Body of pancreas (tissue), 4 donors: ENCODE data around the gene OR2A12.

Experiments used
- POLR2A ChIP-seq, 3 donors: fragments of 450-650 bp; IDR thresholded peaks; one replicate each; pipeline ENCODE4 v1.6.1; 2016; ENCODE audit warnings: antibody characterized with exemption in 3 of 3, mild to moderate bottlenecking in 2 of 3
- TF ChIP-seq, protein P1 (sequence below), 7 experiments: fragments of 450-650 bp in 4 of 7; fragments of 200-600 bp in 3 of 7; sonication (generic) in 3 of 7; IDR thresholded peaks; one replicate each; pipeline ENCODE4 v1.5.1; 2016 to 2019; ENCODE audit warnings: antibody characterized with exemption in 7 of 7

DNA sequence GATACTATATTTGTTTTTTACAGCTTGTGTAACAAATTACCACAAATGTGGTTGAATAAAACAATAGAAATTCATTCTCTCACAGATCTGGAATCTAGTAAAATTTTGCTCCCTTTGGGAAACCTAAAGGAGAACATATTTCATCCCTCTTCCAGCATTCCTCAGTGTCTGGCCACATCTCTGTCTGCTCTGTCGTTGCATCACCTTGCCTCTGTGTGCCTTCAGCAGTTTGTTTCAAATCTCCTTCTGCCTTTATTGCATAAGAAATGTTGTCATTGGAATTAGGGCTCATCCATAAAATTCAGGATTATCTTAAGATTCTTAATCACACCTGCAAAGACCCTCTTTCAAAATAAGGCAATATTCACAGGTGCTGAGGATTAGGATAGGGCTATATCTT is 51.4 kb downstream of the OR2A12 start:
- TF ChIP-seq, protein P1, sequence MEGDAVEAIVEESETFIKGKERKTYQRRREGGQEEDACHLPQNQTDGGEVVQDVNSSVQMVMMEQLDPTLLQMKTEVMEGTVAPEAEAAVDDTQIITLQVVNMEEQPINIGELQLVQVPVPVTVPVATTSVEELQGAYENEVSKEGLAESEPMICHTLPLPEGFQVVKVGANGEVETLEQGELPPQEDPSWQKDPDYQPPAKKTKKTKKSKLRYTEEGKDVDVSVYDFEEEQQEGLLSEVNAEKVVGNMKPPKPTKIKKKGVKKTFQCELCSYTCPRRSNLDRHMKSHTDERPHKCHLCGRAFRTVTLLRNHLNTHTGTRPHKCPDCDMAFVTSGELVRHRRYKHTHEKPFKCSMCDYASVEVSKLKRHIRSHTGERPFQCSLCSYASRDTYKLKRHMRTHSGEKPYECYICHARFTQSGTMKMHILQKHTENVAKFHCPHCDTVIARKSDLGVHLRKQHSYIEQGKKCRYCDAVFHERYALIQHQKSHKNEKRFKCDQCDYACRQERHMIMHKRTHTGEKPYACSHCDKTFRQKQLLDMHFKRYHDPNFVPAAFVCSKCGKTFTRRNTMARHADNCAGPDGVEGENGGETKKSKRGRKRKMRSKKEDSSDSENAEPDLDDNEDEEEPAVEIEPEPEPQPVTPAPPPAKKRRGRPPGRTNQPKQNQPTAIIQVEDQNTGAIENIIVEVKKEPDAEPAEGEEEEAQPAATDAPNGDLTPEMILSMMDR (IDR thresholded peaks at IDR 0.05): no peak
- no peak for TF ChIP-seq POLR2A (IDR thresholded peaks at IDR 0.05)
